GM18508 (cell line): ENCODE results near the gene POU6F2.
"Not testable (repeated sequence)": the region's sequence is repeated elsewhere in the genome, so short reads cannot be mapped to it uniquely, and the experiment has no call there.

ENCODE experiments used
- ATAC-seq: cut with Tn5 transposase; IDR thresholded peaks from one replicate; pipeline ENCODE4 v1.9.1; 2021; ENCODE audit warnings: moderate number of reproducible peaks; ENCODE audit not compliant: insufficient read depth, unreplicated experiment

Gene POU6F2

GRCh38 chr7:39172137-39172536 lies 194.4 kb downstream of the POU6F2 start:
- ATAC-seq = no peak

DNA sequence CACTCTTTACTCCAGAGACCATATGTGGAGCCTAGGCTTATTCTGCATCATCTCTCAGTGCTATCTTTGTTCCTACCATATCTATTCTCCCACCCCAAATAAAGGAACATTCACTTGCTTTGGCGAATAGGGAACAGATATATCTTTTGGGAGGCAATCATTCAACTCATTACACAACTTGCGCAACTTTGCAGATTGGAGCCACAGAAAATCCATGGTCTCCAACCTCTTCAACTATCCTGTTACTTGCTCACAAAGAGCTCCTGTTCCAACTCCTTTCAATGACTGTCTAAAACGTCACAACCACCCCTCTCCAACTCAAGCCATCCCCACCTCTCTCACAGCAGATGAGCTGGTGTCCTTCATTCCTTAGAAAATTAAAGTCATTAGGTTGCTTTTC lies 203.7 kb downstream of the POU6F2 start:
- no peak for ATAC-seq

GRCh38 chr7:39183796-39184195 lies 206.1 kb downstream of the POU6F2 start:
- ATAC-seq = no peak

GRCh38 chr7:39184391-39184790 lies 206.7 kb downstream of the POU6F2 start:
- no peak for ATAC-seq

- no peak for ATAC-seq
Observed at GRCh38 chr7:39186131-39186530, 208.4 kb downstream of the POU6F2 start.

GRCh38 chr7:39186671-39187070 lies 209.0 kb downstream of the POU6F2 start:
- ATAC-seq = no peak

DNA sequence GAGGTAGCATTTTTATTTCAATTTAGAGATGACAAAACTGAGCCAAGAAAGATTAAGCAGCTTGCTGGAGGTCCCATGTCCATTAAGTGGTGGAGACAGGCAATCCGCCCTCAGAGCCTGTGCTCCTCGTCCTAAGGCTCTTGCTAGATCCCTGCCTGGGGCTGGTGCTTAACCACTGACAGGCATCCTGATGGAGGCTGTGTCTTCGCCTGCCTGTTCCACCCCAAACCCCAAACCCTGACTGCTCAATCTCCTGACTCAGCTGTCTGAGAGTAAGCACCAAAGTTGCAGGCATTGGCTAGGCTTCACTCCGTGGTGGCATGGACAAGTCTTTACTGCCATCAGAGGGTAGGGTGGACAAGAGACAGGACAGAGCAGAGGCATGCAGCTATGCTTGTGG lies 209.4 kb downstream of the POU6F2 start:
- ATAC-seq = no peak

DNA sequence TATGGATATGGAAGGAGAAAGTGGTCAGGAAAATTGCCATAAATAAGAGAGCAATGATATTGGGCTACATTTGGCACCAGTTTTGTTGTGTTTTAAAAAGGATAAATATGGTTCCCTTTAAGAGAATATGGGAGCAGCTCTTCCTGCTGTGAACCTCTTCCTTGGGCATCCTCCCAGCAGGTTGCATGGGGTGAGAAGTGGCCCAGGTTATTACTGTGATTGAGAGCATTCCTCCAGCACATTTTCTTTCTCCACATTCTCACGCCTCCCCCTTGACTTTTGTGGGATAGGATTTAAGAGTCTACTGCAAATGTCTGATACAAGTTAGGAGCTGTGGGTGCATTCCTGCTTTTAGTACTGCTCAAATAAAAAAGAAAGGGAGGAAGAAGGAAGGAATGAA lies 214.8 kb downstream of the POU6F2 start:
- no peak for ATAC-seq

GRCh38 chr7:39194388-39194787 lies 216.7 kb downstream of the POU6F2 start:
- ATAC-seq = not testable (repeated sequence)

DNA sequence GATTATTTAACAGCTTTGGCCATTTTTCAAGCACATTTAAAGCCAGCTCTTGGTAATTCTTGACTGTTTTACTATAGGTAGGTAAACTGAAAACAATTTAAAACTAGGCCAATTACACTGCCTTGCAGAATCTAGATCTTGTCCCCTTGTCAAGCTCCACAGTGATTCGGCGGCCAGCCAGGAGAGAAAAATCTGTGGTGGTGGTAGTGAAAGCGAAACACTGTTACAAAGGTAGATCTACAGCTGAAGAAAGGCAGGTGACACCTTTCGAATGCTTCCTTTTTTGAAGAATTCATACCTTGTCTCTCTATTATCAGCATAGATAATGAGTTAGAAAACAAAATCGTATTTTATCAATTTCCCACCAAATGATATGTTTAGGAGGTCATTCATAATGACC lies 218.3 kb downstream of the POU6F2 start:
- ATAC-seq = no peak

- no peak for ATAC-seq
Observed at GRCh38 chr7:39197831-39198230, 220.1 kb downstream of the POU6F2 start.

- no peak for ATAC-seq
Observed at GRCh38 chr7:39198556-39198955, 220.8 kb downstream of the POU6F2 start.

- no peak for ATAC-seq
Observed at GRCh38 chr7:39199006-39199405, 221.3 kb downstream of the POU6F2 start.

DNA sequence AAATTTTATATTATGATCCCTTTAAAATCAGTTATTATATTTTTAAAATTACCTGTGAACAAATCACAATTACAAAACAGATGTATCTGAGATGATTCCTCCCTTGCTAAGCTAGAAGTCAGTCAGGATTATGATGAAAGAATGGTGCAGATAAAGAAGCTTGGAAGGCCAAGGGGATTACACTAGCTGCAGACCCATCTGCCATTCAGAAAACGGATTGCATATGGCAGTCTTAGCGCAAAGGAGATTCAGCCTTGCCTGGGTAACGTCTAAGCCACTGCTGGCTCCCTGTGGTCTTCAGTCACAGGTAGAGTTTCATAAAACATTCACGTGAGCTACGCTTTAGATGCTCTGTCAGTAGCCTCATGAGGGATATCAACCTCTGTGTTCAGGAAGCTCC lies 222.2 kb downstream of the POU6F2 start:
- no peak for ATAC-seq

GRCh38 chr7:39202041-39202440 lies 224.3 kb downstream of the POU6F2 start:
- ATAC-seq = no peak

DNA sequence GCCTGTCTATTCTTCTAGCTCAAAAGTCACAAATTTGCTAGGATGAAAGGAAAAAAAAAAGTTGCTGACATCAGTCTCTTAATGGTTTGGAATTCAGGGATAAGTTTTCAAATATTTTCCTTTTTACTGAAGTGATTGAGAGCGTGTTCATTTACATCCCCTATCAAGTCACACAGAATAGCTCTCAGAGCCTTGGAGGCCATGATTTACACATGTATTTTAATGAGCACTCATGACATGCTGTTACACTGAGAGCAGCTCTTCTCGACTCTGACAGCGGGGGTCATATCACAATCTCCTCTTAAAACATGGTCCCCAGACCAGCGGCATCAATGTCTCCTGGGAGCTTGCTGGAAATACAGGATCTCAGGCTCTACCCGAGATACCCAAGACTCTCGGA lies 232.7 kb downstream of the POU6F2 start:
- no peak for ATAC-seq

DNA sequence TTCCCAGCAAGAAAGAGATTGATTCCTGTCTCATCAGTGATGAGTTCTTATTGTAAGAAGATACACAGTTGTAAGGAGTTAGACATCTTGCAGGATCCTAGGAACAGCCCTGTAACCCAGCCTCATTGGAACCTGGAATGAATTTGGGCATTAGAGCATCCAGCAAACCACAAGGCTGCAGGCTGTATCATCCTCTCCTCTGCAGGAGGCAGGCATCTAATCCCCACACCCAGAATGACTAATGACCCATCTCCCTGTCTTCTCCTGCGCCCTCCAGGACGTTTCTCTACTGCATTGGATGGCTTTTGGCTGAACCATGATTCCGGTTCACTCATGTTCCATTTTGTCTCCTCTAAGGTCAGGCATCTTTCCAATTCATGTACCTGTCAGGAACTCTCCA lies 233.9 kb downstream of the POU6F2 start:
- no peak for ATAC-seq

DNA sequence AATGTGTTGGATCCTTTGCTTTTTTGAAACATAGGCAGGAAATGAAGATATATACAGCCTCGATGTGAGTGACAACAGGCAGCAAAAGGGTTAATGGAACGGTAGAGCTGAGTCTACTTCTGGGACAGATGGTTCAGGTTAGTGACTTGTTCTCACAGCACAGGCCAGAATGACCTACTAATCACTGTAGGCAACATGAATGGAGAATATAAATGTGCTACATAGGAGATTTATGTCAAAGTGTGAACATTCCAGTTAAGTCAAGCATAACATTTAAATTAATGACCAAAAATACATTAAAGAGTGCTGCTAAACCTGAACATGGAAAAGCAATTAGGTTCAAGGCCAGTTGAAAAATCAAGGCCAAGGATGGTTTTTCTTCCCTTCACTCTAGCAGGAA lies 235.2 kb downstream of the POU6F2 start:
- no peak for ATAC-seq

DNA sequence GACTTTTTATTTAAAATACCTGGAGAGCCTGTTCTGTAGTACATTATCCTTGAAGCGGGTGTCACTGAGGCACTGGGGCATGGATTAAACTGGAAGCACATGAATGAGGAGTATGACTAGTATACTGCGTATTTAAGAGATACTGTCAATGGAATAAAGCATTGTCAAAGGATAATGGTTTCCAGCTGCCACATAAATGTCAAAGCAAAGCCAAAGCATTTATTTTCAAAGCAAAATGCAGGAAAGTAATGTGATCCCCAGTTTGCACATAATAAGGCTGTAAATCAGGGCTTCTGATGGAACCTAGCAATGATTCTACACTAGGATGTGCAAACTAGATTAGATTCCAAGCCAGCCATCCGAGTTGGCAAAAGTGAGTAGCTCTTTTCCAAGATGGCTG lies 240.1 kb downstream of the POU6F2 start:
- ATAC-seq = no peak

GRCh38 chr7:39219869-39220268 lies 242.2 kb downstream of the POU6F2 start:
- ATAC-seq = no peak

- no peak for ATAC-seq
Observed at GRCh38 chr7:39221901-39222300, 244.2 kb downstream of the POU6F2 start.

DNA sequence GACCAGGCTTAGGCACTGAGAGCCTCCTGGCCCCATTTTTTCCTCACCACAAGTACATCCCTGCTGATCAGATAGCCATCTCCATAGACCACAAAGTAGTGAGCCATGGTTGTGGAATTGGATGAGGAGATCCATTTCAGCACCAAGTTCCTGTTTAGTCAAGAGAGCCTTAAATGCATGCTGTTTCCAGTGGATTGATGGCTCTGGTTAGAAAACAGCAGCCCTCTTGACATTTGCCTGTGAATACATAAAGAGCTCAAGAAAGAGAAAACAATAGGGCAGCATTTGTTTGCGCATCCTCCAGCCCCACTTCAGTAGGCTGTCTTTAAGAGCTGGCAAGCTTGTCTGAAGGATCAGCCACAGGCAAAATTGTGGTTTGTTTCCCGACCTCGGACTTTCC lies 251.2 kb downstream of the POU6F2 start:
- ATAC-seq = no peak

DNA sequence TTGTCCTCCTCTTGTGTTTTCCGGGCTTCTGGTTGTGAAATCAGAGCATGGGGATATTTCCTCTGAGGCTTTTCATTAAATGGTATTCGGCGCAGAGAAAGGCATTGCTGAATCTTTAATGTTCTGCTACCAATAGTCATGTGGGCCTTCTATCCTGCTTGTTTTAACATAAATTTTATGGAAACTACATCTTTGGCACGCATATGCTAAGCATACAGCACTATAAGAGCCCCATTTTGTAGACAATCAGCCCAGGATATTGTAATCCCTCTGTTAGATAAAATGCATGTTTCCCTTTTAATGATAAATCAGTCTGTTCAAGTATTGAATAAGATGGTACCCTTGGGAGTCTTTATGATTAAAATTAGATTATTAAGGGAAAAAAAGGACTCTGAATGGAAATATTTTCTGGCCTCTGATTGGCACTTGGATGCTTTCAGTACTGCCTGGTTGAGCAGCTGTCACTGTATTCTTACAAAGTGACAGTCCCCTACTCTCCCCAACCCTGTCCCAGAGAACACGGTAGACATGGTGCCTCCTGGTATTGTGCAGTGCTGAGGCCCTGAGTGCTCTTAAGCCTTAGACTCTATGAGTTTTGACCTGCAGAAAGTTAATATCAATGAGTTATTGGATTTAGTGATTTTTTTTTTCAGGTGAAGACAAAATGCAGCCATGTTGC lies 256.3 kb downstream of the POU6F2 start:
- ATAC-seq = no peak
